Activated gamma-delta T cell treated with anti-CD3 and anti-CD28 coated beads, Interleukin-2, amount 50 U/mL, for 16 hours (primary cell): ENCODE results near the gene MAST3.
"Not testable (repeated sequence)": the region's sequence is repeated elsewhere in the genome, so short reads cannot be mapped to it uniquely, and the experiment has no call there.

Experiments
- DNase-seq: peaks from one replicate; pipeline ENCODE4 v3.0.0-alpha.2; 2020; ENCODE audit warnings: low read depth

The MAST3 gene

DNA sequence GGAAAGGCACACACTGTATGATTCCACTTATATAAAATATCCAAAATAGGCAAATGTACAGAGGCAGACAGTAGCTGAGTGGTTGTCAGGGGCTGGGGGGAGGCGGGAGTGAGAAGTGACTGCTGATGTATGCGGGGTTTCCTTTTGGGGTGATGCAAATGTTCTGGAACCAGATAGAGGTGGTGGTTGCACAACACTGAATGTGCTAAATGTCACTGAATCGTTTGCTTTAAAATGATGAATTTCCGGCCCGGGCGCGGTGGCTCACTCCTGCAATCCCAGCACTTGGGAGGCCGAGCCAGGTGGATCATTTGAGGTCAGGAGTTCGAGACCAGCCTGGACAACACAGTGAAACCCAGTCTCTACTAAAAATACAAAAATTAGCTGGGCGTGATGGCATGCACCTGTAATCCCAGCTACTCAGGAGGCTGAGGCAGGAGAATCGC is 8.5 kb upstream of the MAST3 start:
- DNase-seq, result peak; percentile 45

- DNase-seq, result no peak
These were observed 7.9 kb upstream of the MAST3 start for GRCh38 chr19:18089726-18090125.

GRCh38 chr19:18090545-18091216 is 6.9 kb upstream of the MAST3 start:
- DNase-seq, result no peak

GRCh38 chr19:18091217-18091608 is 6.4 kb upstream of the MAST3 start:
- DNase-seq, result peak; percentile 74

DNA sequence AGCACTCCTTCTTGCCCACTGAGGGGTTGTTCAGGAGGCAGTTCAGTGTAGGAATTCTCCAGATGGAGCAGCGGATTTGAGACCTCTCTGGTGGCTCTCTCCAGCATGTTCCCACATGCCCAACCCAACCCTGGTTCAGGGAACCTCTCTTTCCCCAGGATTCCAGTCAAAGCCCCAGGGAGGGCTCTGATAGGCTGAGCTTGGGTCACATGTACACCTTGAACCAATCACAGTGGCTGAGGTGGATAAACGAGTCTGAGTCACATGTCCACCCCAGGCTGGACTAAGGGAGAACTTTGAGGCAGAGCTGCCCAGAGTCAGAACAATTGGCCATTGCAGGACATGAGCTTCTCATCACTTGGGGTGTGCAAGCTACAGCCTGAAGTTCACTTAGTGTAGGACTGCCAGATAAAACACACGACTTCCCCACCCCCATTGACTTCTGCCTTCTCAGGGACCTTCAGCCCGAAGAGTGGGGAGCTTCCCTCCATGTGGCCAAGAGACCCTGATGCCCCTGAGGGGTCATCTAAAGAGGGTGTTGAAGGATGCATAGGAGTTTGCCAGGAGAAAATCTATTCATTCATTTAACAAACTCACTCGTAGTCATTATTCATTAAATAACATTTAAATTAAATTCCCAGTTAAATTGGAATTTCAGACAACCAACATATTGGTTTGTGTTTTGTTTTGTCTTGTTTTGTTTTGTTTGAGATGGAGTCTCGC is 4.0 kb upstream of the MAST3 start:
- DNase-seq, result no peak

- DNase-seq, result no peak
These were observed 1.3 kb upstream of the MAST3 start for GRCh38 chr19:18096258-18096657.

- no peak for DNase-seq
These were observed 664 bp downstream of the MAST3 start for GRCh38 chr19:18097993-18098890.

DNA sequence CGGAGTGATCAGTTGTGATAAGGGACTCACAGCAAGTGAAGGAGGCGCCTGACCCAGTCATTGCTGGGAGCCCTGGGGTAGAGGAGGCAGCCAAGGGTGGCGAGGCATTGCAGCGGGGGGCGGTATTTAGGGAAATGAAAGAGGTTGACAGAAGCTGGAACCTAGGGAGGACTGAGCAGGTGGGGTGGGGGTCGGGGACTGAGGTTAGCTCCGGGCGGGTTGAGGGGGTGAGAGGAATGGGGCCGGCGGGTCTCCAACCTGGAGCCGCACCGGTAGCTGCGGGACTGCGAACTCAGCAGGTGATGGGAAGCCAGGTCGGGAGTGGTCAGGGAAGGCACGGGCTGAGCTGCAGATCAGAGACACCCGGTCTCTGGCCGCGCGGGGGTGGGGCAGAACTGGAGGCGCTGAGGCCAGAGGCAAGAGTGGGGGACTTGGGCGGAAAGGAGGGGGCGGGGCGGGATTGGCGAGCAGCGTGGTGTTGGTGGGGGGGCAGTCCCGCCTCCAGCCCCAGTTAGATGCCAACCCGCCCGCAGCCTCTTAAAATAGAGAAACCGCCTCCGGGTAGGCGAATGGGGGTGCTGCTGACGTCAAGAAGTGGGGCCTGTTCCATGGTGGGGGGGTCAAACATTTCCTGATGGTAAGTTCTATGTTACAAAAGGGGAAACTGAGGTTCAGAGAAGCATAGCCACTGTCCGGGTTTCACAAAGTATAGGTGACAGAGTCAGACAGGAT is 1.5 kb downstream of the MAST3 start:
- no peak for DNase-seq

DNA sequence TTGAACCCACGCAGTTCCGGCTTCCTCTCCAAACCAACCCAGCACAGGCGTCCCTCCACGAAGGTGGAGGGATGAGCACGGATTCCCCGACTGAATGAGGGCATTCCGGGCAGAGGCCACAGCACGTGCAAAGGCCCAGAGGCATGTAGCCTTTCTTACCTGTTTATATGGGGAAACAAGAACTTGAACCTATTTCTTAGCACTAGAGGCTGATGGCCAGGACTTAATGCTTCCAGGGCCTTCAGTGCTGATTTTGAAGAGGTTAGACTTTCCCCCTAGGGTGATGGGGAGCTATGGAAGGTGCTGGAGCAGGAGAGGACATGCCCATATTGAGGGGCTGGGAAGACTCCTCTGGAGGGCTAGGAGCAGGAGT is 2.0 kb downstream of the MAST3 start:
- DNase-seq, result no peak

GRCh38 chr19:18100710-18101109 is 3.1 kb downstream of the MAST3 start:
- DNase-seq, result no peak

GRCh38 chr19:18101268-18101667 is 3.7 kb downstream of the MAST3 start:
- DNase-seq, result no peak

DNA sequence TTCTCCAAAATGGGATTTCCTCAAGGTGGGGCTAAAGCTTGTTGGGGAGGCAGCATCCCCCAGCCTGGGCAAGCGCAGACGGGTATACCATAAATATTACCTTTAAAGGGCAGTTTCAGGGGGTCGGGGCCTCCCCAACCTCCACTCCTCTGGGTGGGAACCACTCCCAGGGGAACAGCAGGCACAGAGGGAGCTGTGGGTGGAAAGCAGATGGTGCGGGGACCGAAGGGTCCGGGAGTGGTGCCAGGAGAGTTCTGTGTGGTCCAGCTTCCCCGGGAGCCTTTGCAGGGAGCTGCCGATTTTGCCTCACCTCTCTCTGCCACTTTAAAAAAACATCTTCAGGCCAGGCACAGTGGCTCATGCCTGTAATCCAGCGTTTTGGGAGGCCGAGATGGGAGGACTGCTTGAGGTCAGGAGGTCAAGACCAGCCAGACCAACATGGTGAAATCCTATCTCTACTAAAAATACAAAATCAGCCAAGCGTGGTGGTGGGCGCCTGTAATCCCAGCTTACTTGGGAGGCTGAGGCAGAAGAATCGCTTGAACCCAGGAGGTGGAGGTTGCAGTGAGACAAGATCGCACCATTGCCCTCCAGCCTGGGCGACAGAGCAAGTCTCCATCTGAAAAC is 5.5 kb downstream of the MAST3 start:
- no peak for DNase-seq

- no peak for DNase-seq
These were observed 7.2 kb downstream of the MAST3 start for GRCh38 chr19:18104793-18105131.

GRCh38 chr19:18105259-18105658 is 7.7 kb downstream of the MAST3 start:
- not testable (repeated sequence) for DNase-seq

DNA sequence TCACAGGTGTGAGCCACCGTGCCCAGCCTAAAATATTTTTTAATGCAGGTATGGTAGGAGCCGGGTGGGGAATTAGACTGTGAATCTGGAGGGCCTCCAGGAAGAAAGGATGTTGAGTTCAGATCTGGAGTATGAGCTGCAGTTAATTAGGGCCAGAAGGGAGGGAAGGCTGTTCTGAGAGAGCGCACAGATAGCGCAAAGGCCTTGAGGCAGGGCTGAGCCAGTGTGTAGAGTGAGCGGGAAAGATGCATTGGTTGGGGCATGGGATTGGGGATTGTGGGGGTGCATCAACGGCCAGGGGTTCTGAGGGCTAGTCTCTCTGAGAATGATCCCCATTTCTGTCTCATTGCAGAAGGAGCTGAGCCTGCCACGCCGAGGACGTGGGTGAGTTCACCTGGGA is 9.7 kb downstream of the MAST3 start:
- no peak for DNase-seq

- no peak for DNase-seq
These were observed 11.3 kb downstream of the MAST3 start for GRCh38 chr19:18108897-18109296.

DNA sequence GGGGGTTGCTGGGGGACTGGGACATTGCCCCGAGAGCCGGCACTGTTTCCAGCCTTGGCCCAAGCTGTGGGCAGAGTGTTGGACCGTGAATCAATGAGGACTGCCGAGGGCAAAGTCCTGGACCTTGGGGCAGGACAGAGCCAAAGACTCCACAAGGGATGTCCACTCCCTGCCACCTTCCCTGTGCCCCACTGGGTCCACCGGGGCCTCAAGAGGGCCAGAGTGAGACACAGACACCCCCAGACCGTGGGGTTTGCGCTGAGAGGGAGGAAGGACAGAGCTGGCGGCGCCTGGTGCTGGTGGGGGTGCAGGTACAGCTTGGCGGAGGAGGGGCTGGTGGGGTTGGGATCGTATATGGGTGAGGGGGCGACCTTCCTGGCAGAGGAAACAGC is 11.8 kb downstream of the MAST3 start:
- DNase-seq, result no peak

DNA sequence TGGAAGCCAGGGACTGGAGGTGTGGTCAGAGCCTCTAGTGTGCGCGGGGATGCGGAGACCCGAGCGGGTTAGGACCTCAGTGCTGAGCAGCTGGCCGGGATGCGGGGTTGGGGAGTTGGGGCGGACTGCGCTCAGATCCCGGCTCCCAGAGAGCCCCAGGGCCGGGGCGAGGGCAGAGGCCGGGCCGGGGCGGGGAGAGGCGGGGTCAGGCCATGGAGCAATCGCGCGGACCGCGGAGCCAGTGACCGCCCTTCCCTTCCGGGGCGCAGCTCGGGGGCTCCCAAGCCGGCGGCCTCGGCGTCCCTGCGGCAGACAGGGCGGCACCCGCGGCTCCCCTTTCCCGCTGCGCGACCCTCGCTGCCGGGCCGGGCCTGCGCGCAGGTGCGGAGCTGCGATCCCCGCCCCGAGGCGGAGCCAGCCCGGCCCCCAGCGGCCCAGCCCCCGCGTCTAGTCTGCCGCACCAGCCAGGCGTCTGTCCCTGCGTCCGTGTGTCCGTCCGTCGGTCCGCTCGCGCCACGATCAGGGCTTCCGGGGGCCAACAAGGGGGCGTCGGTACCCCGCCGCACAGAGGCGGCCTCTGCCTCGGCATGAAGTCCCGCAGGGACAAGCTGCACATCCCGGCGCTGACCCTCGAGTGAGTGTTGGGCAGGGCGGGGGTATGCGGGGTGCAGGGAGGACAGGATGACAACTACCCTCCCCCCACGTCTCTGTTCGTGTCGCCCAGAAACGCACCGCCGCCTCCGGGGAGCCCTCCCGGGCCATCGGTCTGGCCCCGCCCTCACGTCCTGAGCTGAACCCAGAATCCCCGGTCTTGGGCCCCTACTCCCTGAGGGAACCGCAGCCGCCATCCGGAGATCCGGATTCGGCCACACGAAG is 12.4 kb downstream of the MAST3 start:
- DNase-seq, result no peak

GRCh38 chr19:18110609-18111232 is 13.1 kb downstream of the MAST3 start:
- DNase-seq, result no peak

- DNase-seq, result peak; percentile 64
These were observed 15.5 kb downstream of the MAST3 start for GRCh38 chr19:18112989-18113478.
